ENCODE results near the gene ACOT11.

The ACOT11 gene

DNA sequence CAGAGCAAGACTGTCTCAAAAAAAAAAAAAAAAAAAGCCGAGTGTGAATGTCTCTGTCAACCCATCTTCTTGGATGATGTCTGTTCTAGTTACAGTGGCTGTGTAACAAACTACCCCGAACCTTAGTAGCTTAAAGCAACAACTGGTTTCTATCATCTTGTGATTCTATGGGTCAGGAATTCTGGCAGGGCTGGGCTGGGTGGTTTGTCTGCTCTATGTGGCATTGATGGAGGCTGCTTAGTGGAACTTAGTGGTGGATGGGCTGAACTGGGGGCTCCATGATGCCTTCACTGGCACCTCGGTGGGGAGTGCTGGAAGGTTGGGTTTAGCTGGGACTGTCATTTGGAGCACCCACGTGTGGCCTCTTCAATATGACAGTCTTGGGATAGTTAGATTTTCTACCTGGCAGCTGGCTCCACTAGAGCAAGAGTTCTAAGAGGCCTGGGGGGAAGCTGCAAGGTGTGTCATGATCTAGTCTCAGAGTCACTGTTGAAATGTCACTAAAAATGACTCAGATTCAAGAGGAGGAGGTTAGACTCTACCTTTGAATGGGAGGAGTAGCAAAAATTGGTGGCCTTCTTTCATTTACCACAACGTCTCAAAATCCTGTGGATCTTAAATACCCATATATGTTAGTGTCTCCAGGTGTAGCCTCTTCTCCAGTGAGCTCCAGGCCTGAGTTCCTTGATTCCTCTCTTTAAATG is 18.6 kb downstream of the ACOT11 start:
- no peak for DNase-seq

DNA sequence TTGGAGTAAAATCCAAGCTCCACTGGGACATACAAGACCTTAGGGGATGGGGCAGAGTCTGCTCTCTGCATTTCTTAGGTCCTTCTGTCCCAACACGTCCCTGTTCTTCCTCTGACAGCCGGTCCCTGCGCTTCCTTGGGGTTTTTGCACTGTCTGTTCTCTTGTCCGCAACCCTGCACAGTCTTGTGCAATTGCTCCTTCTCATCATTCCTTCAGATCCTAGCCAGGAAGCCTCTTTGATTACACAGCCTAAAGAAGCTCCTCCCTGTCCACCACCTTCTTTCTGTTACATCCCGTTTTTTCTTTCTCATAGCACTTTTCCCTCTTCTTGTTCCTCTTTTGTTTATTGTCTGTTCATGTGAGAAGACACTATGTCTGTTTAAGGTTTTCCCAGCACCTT is 19.9 kb downstream of the ACOT11 start:
- no peak for DNase-seq

DNA sequence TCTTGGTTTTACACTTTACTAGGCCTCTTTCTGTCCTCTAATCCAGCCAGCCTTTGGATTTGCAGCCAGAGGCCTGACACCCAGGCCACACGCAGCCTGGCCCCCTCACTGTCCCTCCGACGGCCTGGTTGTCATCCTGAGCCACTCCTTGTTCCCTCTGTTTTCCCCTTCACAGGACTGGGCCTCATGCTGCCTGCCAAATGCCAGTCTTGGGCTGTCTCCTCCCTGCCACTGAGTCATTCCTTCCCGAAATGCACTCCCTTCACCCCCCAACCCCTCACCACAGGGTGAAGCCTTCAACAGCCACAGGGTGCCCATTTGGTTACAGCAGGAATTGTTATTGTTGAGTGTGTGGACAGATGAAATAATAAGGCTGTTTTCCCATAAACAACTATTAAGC is 21.3 kb downstream of the ACOT11 start:
- DNase-seq = no peak

DNA sequence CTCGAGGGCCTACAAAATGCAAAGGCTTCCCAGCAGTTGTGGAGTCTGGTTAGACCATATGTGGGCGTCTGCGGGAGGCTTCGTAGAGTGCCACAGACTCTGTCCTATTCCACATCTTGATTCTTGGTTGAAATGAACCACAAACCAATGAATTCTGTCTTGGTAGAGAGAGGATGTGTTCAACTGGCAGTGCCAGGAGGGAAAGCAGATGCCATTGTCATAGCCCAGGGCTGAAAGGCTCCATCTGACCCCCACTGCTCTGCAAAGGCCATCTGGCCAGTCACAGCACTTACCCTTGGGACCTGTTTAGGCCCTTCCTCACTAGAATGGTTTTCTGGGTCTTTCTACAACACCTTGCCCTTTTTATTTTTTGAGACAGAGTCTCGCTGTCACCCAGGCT is 22.1 kb downstream of the ACOT11 start:
- DNase-seq = no peak

DNA sequence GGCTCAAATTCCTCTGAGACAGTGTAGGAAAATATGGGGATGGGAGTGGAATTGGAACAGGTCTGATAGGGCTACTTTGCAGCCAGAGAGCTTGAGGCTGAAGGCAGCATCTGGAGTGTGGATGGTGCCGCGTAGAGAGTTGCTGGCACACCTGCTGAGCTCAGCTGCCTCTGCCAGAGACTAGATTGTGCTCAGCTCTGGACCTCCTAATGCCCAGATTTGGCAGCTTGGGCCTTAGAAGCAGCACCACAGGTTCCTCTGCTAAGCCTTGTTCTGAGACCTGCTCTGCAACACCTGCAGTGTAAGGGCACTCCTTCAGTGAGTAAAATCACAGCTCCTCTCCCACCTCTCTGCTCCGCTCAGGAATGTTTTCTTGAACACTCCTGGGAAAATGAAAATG is 23.3 kb downstream of the ACOT11 start:
- no peak for DNase-seq

DNA sequence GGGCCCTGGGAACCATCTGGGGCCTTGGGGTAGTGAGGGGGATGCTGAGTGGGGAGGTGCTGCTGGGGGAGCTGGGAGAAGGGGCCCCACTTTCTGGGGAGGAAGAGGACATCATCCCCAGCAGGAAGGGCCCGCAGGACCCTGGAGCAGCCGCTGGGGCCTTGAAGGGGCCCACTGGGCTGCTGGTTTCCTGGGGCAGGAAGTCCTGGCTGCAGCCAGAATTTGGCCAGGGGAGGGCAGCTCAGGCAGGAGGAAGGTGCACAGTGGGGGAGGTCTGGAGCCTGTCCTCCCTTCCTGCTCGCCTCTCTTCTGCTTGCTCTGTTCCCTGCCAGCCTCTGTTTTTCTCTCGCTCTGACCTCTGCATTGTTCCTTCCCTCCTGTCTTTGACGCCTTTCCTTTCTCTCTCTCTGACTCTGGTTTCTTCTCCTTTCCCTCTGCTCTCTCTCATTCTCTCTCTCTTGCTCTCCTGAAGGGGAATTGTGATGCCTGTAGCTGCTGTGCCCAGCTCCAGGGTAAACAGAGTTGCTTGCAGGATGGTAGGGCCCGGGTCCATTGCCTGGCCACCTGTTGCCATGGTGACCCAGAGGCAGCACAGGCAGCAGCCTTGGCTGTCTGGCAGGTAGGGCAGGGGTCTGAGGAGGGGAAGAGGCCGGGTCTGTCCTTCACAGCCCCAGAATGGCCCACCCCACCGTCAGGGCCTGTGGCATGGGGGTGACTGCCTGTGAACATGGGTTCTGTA is 23.9 kb downstream of the ACOT11 start:
- DNase-seq = no peak

DNA sequence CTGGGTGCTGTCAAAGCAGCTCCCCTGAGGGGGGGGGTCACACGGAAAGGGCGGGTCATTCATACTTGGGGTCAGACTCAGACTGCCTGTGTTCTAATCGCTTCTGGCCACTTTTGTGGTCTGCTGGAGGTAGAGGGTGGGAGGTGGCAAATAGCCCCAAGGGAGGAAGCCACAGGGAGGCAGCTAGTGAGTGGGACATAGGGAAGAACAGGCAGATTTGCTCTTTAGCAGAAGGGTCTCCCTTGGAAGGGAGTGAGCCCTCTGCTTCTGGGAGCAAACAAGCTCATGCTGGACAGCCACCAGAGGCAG is 24.5 kb downstream of the ACOT11 start:
- no peak for DNase-seq

DNA sequence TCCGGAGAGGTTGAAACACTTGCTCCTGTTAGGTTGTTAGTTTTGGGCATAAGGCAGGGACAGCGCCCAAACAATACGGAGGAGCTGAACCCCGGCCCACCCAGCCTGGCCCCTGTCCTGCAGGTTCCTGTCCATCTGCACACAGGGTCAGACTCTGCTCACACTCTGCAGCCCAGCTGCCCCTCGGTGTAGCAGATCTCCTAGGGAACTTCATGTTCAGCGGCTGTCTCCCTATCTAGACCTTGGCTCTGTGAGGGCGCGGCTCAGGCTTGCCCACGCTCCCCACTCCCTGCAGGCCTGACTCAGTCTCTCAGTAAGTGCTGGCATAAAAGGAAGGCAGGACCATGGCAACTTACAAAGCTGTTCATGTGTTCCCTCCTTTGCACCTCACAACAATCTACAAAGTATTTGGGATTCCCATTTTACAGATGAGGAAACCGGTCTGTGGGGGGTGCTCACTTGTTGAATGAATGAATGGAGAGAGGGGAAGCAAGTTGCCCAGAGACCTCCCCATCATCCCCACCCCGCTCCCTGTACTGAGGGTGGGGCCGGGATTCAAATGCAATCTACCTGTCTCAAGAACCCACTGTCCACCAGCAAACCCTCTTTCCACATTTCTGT is 26.2 kb downstream of the ACOT11 start:
- no peak for DNase-seq

DNA sequence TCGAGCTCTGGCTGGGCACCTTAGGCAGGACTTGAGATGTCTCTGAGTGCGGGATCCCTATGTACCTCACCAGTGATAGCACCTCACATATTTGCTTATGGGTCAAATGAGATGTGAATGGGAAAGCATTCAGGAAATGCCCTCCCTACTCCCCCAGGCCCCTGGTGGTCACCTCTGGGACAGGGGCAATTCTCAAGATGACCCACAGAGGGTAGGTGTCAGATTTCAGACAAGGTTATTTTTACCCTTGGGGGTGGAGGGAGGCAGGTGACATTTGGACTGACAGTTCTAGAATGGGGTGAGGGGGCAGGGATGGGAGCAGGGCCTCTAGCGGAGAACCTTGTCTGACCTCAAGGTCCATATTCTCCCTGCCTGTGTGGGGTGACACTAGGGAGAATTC is 27.1 kb downstream of the ACOT11 start:
- DNase-seq = no peak

DNA sequence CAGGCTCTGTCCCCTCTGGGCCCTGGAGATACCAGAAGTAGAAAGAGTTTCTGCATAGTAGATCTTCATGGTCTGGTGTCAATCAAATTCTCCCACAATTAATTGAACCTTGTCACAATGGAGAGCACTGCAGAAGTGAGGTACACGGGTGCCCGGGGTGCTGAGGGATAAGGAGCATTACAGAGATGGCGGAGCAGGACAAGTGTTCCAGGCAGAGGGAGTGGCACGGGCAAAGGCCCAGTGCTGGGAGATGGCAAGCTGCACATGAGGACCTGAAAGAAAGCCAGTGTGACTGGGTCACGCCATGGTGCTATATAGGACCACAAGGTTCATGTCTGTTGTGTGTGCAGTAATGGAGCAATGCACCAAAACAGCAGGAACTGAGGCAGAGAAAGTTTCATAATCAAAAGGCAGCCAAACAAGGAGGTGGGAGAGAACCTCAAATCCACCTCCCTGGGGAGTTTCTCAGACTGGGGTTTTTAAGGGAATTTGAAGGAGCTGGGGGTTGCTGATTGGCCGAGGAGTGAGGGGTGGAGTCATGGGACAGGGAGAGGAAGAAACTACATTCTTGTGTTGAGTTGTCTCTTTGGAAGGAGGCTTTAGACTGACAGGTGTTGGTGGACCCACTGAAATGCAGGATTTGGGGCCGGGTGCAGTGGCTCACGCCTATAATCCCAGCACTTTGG is 27.7 kb downstream of the ACOT11 start:
- no peak for DNase-seq

DNA sequence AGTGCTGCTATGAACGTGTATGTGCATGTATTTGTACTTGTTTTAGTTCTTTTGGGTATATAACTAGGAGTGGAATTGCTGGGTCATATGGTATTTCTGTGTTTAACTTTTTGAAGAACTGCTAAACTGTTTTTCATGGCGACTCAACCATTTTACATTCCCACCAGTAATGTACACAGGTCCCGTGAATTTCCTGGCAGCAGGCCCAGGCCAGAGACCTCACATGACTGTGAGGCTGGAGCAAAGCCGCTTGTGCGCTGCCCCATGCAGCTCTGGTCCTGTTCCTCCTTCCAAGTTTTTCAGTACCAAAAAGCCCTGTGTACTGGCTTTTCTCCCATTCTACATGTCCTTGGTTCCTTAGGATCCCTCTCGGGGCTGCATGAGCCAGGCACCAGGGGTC is 29.6 kb downstream of the ACOT11 start:
- DNase-seq = no peak

DNA sequence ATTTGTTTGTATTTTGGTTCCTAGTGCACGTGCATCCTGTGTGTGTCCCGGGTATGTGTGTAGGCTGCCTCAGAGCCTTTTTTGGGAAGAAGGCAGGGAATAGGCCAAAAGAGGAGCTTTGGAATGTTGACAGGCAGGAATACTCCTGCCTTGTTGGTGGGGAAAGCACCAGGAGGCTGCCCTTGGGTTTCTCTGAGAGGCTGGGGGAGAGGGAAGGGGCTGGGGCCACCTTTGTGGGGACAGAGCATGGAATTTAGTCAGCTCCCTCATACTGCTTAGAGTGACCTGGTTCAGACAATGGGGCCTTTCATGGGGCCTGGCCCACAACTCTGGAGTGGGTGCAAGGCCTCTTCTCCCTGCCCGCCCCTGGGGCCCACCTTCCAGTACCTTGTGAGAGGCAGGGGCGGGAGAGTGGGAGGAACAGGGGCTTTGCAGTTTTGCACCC is 31.3 kb downstream of the ACOT11 start:
- no peak for DNase-seq

DNA sequence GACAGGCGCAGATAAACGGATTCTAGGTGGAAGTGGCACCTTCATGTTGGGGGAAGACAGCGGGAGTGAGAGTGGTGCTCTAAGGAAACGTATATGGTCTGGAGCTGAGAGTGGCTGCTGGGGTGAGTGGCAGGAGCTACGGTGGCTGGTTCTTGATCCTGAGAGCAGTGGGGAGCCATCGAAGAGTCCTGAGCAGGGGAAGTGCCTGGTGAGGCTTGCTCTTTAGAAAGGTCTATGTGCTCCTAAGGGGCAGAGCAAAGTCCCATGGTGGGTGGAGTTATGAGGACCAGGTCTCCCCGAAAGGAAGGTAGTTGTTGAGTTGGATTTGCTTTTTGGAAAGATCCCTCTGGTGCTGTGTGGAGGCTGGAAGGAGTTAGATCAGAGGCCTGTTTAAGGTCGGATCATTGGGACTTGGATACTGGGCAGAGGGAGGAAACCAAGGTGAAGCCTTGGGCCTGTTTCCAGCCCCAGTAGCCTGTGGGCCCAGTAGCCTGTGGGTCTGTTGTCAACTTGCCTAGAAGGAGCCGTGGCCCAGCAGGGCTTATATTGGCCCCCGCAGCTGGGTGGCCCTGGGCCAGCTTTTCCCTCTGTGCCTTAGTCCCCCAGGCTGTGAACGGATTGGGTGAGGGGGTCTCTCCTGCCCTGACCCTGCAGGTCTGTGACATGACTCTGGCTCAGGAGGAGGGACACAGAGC is 33.0 kb downstream of the ACOT11 start:
- DNase-seq = no peak

DNA sequence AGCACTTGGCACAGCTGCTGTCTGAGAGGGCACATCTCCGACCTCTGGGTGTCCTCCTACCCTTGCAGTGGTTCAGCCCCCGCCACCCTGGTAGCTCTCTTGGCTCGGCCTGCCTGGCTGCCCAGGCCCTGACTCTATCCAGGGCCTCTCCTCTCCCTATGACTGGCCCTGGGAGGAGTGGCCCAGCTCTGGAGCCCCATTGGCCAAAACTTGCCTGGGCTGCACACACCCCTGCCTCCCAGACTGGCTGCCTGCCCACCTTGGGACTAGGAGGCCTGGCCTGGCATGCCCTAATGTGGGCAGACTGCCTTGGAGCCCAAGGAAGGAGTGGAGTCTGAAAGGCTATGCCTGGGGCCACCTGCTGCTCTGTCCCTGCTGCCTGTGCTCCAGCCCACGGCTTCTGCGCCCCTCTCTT is 33.6 kb downstream of the ACOT11 start:
- no peak for DNase-seq

DNA sequence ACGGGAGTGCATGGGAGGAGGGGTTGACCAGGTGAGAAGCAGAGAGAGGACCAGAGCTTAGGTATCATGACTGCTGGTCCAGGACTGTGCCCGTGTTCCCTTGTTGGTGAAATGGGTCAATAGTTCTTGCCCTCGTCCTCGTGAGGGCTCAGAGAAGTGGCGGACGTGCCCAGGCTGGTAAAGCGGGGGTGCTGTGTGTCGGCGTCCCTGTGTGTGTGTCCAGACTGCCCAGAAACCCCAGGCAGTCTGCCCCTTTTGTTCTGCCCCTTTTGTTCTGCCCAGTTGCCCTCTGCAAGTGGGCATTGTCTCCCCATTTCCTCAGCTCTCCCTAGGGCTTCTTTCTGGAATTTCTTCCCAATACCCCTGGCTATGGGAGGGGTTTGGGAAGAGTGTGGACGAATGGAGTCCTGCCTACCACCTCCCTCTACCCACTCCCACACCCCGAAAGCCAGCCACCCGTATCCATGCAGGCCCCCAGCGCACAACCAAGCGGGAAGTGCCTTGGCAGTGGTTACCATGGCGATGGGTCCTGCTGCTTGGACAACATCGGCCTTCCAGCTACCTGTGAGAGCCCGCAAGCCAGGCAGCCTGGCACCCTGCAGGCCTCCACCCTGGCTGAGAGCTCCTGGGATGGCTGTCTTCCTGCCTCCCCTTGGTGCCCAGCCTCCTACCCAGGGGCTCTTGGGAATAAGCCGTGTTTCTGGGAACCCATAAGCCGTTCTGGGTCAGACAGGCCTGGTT is 34.7 kb downstream of the ACOT11 start:
- no peak for DNase-seq

DNA sequence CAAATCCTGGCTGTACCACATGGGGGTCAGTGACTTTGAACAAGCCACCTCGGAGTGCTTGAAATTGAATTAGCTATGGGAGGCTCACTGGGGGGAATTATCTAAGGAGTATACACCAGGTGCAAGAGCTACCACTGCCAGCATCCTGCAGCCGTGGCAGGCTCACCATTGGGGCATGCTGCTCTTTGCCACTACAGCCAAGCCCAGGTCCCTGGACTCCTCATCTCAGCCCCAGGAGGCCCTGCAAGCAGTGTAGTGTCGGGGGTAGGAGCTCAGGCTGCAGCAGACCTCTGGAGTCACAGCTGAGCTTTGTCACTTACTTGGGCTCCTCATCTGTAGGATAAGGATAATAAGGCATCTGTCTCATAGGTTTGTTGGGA is 35.3 kb downstream of the ACOT11 start:
- DNase-seq = no peak

DNA sequence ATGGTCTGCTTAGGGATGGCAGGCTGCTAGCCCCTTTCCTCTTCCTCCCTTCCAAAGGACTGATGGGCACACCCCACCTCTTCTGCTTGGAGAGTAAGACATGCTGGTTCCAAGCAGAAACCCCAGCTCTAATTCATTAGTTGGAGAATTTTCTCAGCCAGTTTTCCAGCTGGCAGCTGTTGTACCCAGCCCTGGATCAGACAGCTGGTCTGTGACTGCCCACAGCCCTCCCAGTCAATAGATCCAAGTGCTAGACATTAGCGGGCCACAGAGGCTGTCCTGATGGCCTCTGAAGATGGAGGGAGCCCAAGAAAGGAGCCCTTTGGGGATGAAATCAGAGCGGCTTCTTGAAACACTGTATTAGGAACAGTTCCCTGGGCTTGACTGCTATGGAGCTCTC is 35.8 kb downstream of the ACOT11 start:
- DNase-seq = no peak

DNA sequence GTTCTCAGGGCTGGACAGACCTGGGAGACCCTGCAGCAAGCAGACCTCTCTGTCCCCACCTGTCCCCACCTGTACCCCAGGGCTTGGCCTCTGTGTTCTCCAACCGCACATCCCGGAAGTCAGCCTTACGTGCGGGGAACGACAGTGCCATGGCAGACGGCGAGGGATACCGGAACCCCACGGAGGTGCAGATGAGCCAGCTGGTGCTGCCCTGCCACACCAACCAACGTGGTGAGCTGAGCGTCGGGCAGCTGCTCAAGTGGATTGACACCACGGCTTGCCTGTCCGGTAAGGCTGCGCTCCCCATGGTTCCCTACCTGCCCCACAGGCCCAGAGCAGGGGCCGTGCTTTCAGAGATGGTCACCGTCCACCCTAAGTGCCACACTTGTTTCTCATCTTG is 36.5 kb downstream of the ACOT11 start:
- DNase-seq = no peak

DNA sequence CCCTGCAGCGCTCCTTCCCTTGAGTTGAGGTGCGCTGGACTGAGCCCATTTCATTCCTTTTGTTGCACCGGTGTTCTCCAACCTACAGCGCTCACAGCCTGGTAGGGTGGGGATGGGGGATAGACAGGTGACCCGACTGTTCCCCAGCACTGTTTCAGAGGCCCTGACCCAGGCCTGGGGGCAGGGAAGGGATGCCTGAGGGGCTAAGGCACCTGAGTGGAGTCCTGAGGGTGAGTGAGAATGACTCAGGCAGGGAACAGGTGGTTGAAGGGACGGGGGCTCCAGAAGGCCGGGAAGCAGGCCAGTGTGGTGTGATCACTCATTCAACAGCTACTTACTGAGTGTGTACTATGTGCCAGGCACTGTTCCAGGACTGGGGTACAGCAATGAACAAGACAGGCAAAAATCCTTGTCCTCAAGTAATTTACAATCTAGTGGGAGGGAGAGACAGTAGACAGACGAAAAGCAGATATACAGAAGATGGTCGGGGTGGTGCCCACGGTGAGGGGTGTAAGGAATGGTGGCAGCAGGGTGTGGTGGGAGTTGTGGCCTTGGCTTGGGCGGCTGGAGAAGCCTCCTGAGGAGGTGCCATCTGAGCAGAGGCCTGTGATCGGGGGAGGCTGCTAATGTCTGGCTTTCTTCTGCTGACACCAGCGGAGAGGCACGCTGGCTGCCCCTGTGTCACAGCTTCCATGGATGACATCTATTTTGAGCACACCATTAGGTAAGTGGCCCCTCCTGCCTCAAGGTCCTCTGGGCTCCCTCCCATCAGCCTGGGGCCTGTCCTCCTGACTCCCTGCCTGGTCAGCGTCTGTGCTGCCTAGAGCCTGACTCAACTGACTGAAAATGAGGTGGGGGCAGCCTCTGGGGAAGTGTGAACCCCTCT is 37.4 kb downstream of the ACOT11 start:
- DNase-seq = no peak

DNA sequence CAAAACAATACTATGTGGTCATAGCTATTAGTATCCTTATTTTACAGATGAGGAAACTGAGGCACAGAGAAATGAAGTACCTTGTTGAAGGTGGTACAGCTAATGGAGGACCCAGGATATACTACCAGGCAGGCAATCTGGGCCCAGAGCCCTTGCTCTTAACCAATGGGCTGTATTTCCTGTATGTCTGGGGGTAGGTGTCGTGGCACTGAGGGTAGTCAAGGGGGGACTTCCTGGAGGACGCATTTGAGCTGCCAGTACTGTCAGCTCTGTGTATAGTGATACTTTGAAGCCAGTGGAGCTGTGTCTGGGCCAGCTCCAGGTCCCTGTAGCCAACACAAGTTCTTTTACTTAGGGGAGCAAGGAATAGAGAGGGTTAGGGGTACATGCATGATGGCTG is 40.3 kb downstream of the ACOT11 start:
- DNase-seq = no peak

DNA sequence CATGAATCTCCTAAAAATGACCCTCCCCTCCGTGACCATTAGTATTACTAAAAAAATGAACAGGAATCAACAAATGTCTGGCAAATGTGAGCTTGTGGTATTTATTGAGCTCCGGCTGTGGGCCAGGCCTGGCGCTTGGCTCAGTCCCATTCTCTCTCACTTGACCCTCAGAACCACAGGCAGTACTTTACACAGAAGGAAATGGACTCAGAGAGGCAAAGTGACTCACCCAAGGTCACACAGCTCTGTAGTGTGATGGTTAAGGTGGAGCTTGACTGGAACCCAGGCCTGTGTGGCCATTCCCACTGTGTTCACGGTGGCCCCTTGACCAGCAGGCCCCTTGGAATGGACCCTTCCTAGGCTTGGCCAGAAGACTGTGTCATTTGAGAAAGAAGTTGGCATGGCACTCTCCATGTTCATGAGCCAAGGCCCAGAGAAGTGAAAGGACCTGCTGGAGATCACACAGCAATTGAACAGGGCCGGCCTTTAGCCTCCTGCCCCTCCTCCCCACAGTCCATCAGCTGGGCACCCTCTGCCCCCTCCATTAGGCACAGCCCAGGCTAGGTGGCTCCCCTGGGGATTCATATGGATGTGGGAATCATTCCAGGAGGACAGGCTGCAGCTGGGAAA is 43.2 kb downstream of the ACOT11 start:
- DNase-seq = no peak
